Hematopoietic multipotent progenitor cell treated with erythropoietin and hydrocortisone succinate and interleukin-3 and kit ligand, for 17 days (in vitro differentiated cells): Measurements from ENCODE around the gene NIPAL3.
"Not testable (repeated sequence)": the region's sequence is repeated elsewhere in the genome, so short reads cannot be mapped to it uniquely, and the experiment has no call there.

ENCODE experiments used
- DNase-seq: peaks from one replicate; pipeline ENCODE4 v3.0.0-alpha.2; 2015; ENCODE audit warnings: low spot score

Gene NIPAL3

DNA sequence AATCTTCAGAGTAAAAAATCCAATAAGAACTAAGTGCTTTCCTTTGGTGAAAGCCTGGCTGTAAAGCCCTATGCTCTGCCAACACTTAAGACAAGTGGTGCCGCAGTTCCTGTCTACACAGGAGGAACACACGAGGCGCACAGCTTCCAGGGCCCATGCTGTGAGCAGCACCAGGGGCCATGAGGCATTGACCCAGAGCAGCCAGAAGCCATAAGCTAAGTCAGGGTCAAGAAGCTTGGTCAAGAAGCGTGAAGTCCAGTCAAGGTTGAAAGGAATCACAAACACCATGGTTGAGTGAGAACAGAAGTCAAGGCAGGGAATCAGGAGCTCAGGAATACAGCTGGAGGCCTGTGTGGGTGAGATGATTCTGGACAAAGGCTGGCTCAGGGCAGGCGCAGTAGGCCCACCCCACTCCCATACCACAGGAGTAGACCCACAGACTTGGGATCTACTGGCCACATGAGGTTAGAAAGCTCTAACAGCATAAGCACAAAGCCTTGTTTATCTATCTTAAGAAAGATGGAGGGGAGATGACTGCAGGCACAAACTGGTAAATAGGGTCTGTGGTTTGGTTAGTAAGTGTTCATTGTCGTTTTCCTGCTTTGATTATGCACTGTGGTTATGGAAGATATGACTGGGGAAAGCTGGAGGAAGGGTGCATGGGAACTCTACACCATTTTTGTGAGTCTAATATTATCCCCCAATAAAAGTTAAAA, 44.1 kb downstream of the NIPAL3 start:
- no peak for DNase-seq

DNA sequence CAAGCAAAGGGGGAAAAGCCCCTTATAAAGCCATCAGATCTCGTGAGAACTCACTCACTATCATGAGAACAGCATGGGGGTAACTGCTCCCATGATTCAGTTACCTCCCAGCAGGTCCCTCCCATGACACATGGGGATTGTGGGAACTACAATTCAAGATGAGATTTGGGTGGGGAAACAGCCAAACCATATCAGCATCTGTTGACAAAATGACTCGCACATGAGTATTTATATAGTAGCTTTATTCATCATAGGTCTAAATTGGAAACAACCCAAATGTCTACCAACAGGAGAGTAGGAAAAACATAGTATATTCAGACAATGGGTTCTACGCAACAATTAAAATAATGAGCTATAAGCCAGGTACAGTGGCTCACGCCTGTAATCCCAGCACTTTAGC, 46.5 kb downstream of the NIPAL3 start:
- DNase-seq: not testable (repeated sequence)

DNA sequence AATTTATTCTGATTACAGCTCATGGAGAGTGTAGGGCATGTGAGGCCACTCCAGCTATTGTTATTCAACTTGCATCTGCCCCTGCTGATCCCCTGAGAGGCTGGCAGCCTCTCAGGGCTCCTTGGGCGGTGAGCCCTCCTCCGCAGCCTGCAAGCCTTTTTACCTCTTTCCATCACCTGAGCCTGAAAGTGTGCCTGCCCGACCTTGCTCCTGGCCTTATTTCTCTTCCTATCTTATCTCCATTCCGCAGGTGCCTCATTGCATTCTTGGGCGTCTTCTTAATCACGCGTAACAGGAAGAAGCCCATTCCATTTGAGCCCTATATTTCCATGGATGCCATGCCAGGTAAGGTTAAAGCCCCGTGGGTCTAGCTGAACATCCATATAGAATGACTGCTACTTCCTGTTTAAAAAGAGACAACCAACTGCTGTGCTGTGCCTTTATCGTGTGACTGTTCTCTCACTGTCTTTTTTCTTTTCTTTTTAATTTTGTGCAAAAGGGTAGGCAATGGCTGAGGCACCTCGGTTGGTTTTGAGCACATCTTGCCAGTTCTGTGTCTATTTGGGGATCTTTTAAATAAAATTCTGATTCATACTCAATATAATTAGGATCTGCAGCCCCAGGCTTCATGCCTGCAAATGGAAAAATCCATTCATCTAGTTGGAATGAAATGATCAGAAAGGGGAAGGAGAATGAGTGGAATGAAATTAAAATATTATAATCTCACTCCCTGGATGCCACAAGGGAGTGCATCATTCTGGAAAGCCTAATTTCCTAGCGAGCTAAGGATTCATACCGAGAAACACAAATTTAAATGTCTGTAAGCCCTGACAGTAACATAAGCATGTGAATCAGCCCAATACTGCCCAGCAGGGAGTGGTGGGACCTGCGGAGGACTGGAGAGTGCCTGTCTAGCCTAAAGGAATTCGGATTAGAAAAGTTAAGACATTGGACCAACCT, 48.5 kb downstream of the NIPAL3 start:
- DNase-seq: no peak

DNA sequence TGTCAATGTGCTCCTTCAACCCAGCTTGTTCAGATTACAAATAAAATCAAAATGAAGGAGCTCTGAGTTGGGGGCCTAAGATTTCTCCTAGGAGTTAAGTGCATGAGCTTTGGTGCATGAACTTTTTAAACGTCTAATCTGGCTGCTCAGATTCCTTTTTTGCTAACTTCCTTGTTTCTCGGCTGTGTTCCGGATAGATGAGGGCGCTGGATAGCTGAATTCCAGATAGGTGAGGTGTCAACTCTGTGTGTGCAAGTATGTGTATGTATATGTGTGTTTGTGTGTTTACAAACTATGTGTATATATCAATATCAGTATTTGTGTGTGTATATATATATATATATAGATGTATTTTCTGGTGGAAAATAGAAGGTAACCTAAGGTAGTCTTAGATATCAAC, 49.5 kb downstream of the NIPAL3 start:
- DNase-seq: no peak

DNA sequence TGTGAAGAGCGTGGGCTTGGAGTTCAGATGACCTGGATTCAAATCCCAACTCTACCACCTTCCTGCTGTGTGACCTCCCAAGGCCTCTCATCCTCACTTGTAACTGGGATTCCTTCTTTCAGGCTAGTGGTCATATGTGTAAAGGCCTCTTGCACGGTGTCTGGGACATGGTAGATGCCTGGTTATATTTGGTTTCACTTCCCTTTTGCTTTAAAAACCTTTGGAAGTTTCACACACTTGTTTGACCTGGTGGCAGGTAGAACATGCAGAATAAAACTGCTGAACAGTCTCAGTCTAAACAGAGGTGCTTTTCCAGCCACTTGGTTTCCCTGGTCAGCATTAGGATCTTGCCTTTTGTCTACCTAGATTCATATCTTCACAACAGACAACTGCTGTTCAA, 50.0 kb downstream of the NIPAL3 start:
- DNase-seq: no peak

DNA sequence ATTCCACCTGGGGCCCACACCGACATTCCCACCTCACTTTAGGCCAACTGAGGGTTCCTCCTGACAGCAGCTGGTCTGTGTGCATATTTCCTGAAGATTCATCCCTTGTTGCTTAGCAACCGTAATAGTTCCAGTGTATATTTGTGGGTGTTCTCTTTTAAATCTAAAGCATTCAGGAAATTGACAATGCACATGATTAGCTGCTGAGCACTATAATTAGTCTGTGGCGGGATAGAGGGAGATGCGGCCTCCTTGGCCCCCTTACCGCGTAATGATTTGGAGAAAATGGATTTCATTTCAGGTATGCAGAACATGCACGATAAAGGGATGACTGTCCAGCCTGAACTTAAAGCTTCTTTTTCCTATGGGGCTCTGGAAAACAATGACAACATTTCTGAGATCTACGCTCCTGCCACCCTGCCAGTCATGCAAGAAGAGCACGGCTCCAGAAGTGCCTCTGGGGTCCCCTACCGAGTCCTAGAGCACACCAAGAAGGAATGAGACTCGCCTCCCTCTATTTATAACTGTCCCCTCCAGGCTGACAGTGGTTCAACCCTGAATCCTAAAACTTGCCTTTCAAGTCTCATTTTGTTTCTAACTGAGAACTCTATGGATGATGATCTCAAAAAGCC, 53.2 kb downstream of the NIPAL3 start:
- DNase-seq: no peak

DNA sequence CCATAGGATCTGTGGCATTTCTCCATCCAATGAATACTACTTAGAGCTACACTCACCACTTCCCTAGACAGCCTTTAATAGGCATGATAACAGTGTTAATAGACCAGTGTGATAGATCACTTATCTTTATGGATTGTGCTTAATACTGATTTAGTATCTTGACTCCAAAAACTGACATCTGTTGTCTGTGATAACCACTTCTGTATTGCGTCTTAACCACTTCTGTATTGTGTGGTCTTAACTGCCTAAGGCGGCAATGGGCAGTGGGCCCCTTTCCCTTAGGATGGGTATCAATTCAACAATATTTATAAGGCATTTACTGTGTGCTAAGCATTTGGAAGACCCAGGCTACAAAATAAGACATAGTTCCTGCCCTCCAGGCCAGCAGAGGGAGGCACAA, 55.0 kb downstream of the NIPAL3 start:
- no peak for DNase-seq

DNA sequence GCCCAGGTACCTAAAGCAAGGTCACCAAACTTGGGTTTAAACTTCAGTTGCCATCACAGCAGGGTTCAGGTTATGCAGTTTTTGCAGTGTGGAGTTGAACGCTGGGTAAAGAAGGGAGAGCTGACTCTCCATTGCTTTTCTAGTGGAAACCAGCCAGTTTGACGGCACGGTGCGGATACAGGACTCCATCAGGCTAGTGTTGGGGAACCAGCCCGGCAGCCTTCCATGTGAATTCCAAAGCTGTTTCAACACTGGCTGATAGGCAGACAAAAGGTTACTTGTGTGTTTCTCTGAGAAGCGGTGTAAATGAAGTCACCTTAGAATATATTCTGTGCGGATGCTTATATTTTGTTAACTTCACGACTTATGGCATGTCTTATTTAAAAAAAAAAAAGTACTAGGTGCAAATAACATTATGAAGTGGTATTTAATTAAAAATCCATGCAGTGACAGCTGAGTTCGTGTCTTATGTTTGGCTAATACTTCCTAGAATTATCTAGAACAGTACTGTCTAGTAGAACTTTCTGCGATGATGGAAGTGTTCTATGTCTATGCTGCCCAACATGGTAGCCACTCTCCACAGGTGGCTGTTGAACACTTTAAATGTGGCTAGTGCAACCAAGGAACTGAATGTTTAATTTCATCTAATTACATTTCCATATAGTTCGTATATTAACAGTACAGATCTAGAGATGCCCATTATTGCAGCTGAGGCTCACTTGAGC, 57.1 kb downstream of the NIPAL3 start:
- no peak for DNase-seq

DNA sequence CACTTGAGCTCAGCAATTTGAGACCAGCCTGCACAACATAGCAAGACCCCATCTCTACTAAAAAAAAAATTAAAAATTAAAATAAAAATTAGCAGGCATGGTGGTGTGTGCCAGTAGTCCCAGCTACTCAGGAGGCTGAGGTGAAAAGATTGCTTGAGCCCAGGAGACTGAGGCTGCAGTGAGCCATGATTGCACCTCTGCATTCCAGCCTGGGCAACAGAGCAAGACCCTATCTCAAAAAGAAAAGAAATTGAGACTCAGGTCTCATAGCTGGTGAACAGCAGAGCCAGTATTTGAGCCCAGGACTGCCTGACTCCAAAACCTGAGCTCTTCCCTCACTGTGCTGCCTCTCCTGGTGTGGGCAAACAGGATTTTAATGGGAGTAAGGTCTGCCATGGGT, 58.6 kb downstream of the NIPAL3 start:
- no peak for DNase-seq

DNA sequence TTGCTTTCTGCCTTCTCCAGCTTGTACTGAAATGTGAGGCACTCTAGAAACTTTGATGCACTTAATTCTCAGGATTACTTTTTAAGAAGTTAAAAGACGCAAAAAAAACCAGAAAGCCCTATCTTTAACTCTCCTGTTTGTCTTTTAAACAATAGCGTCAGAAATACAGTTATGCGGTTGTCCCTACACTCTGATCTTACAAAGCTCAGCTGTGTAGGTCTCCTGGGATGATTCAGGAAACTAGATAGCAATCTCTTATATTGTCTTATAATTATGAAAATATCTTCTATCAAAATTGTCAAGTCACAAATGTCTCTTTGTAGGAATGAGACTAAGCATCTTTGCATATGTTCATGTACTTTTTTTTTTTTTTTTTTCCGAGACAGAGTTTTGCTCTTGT, 60.1 kb downstream of the NIPAL3 start:
- DNase-seq: no peak

DNA sequence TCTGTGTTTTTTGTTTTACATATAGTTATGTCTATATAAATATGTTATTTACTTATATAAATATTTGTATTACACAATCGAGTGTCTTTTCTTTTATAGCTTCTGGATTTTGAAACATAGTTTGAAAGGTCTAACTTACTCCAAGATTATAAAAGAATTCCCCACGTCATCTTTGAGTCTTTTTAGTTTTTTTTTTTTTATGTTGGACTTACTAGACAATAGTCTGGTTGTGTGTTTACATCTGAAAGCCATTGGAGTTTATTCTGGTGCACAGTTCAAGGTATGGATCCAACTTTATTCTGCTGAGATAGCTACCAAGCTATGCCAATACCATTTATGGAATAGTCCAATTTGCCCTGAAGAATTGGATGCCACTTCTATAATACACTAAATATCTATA, 61.0 kb downstream of the NIPAL3 start:
- DNase-seq: no peak

DNA sequence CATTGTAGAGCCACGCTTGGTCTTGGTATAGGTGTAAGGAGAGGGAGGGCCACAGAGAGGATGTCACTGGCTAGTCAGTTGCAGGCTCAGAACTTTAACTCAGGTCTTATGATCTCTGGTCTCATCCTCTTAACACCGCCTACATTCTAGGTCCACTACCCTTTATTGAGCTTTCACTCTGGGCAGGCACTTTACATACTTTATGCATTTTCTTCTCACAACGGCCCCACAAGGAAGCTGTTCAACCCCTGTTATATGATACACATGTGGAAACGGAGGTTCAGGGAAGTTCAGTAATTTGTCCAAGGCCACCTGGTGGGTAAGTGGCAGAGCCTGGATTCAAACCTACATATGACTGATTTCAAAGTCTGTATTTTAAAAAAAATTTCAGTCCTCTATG, 61.7 kb downstream of the NIPAL3 start:
- DNase-seq: no peak

DNA sequence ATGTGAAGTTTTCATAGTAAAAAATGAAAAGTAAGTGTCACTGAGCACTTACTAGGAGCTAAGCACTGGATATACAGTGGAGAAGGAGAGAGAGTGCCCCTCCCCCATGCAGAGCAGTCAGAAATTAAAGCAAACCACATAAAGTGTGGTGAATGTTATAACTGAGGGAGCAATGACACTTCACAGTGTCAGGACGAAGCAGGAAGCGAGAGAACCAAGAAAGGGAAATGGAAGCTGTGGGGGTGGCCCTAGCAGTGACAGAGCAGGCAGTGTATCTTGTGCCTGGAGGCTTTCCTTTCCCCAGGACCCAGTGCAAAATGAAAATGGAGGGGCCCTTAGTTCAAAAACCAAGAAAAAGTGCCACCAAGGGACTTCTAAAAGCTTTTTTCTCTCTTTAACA, 65.5 kb downstream of the NIPAL3 start:
- no peak for DNase-seq

DNA sequence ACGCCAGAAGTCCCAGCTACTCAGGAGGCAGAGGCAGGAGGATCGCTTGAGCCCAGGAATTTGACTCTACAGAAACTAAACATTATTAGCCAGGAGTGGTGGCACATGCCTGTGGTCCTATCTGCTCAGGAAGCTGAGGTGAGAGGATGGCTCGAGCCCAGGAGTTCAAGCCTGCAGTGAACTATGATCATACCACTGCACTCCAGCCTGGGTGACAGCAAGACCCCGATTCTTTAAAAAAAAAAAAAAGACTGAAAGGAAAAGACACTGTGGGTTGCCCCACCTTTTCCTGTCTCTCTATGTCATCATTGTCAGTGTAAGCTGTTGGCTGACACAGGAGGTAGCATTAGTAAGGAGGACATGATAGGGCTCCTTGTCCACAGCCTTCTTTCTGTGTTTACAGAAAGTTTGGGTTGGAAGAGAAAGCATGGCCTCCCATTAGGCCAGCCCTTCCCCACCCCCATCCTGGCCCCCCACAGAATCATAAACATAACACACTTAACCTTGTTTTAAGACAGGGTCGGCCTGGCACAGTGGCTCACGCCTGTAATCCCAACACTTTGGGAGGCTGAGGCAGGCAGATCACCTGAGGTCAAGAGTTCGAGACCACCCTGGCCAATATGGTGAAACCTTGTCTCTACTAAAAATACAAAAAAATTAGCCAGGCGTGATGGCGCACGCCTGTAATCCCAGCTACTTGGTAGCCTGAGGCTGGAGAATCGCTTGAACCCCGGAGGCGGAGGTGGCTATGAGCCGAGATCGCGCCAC, 66.4 kb downstream of the NIPAL3 start:
- no peak for DNase-seq

DNA sequence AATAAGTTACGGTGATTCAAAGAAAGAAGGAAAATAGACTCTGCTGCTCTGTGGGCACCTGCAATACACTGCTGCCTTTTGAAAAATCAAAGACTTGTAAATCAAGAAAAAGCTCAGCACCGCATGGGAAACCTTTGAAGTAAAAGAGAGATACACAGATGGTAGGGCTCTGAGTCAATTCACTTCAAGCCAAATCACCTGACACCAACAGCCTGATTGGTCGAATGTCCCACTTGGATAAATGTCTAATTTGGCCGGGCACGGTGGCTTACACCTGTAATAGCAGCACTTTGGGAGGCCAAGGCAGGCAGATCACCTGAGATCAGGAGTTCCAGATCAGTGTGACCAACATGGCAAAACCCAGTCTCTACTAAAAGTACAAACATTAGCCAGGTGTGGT, 67.8 kb downstream of the NIPAL3 start:
- no peak for DNase-seq

DNA sequence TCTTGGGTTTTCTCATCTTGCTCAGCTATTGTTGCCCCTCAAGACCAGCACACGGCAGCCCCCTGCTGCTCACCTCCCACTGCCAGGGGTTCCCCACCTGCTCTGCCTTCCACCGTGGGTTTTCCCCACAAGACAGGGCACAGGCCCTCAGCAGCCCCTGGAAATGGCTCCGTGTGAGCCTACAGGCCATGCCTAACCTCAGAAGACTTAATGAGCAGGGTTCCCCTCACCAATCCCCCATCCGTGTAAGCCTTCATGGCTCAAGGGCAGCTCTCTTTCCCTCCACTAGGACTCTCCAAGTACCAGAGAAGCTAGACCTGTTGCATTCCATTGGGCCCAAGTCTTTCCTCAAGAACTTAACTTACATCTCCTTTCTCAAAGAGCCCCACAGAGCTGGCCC, 68.6 kb downstream of the NIPAL3 start:
- DNase-seq: no peak

DNA sequence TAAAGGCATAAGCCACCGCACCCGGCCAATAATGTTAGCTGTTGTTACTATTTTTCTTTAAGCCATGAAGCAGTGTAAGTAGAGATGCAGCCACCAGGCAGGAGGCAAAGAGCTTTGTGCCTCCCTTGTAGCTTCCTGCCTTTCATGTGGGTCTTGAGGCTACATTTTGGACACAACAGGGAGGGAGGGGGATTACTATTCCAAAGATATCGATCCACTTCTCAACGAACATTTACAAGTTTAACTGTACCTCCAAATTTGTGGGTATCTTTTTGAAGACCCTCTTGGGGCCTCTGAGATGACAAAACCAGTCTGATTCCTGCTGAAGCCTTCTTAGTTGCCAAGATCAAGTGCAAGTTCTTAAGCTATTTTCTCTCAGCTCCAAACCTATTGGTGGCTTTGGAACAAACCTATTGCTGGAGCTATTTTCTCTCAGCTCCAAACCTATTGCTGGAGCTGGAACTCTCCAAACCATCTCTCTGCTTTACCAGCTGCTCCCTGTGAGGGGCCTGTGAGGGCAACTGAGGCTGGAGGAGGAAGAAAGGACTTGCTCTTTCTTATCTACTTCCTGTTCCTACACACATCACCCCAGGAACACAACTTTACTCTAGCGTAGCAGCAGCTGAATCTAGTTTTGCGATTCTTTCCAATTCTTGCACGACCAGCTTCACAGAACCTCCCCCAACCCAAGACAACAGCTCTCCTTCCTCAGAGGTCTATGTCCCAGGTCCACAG, 70.9 kb downstream of the NIPAL3 start:
- no peak for DNase-seq

DNA sequence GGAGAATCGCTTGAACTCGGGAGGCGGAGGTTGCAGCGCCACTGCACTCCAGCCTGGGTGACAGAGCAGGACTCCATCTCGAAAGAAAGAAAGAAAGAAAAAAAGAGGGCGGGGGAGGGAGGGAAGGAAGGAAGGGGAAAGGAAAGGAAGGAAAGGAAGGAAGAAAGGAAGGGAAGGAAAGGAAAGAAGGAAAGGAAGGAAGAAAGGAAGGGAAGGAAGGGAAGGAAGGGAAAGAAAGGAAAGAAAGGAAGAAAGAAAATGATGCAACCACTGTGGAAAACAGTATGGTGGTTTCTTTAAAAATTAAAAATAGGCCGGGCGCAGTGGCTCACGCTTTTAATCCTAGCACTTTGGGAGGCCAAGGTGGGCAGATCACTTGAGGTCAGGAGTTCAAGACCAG, 71.9 kb downstream of the NIPAL3 start:
- no peak for DNase-seq

DNA sequence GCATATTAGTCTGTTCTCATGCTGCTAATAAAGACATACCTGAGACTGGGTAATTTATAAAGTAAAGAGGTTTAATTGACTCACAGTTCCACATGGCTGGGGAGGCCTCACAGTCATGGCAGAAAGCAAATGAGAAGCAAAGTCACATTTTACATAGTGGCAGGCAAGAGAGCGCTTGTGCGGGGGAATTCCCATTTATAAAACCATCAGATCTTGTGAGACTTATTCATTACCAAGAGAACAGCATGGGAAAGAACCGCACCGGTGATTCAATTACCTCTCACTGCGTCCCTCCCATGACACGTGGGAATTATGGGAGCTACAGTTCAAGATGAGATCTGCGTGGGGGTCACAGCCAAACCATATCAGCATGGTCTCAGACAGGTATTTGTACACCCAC, 72.6 kb downstream of the NIPAL3 start:
- DNase-seq: not testable (repeated sequence)

DNA sequence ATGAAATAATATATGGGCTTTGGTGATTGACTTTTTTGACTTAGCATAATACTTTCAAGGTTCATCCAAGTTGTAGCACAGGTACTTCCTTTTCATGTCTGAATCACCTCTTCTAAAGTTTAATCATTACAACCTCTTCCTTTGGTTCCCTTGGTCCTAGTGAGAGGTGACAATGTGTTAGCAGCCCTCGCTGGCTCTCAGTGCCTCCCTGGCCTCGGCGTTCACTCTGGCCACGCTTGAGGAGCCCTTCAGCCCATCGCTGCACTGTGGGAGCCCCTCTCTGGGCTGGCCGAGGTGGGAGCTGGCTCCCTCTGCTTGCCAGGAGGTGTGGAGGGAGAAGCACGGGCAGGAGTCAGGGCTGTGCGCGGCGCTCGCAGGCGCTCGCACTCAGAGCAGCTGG, 74.1 kb downstream of the NIPAL3 start:
- DNase-seq: no peak
